HepG2 (cell line): Measurements from ENCODE around the gene FBXL13. TPM values are rescaled to one million over a fixed set of nuclear protein-coding genes. Genes with fewer than 3 reads are reported as not detected.

ENCODE experiments used
- FOSL1 ChIP-seq: sonication (generic); formaldehyde crosslinking; IDR thresholded peaks from 2 replicates; pipeline ENCODE4 v1.9.0; 2021; ENCODE audit warnings: missing genetic modification reagents, borderline replicate concordance
- MLLT10 ChIP-seq: sonication (generic); formaldehyde crosslinking; IDR thresholded peaks from 2 replicates; pipeline ENCODE4 v1.4.0; 2020; ENCODE audit warnings: missing genetic modification reagents
- NR3C1 ChIP-seq: sonication (generic); formaldehyde crosslinking; IDR thresholded peaks from 2 replicates; pipeline ENCODE4 v1.4.0; 2020; ENCODE audit warnings: missing genetic modification reagents
- PHF21A ChIP-seq: sonication (generic); formaldehyde crosslinking; IDR thresholded peaks from 2 replicates; pipeline ENCODE4 v1.5.0; 2020; ENCODE audit warnings: mild to moderate bottlenecking, missing genetic modification reagents
- SETDB1 ChIP-seq: sonication (generic); formaldehyde crosslinking; IDR thresholded peaks from 2 replicates; pipeline ENCODE4 v1.5.1; 2020; ENCODE audit warnings: missing genetic modification reagents, mild to moderate bottlenecking, borderline replicate concordance
- ZBTB7B ChIP-seq: sonication (generic); formaldehyde crosslinking; IDR thresholded peaks from 2 replicates; pipeline ENCODE4 v1.4.0; 2020; ENCODE audit warnings: missing genetic modification reagents
- ZNF703 ChIP-seq: sonication (generic); formaldehyde crosslinking; IDR thresholded peaks from 2 replicates; pipeline ENCODE4 v1.5.1; 2020; ENCODE audit warnings: missing genetic modification reagents, mild to moderate bottlenecking, moderate library complexity, borderline replicate concordance
- ZNF784 ChIP-seq: sonication (generic); formaldehyde crosslinking; IDR thresholded peaks from 2 replicates; pipeline ENCODE4 v1.5.1; 2020; ENCODE audit warnings: missing genetic modification reagents, mild to moderate bottlenecking, borderline replicate concordance
- ZNF792 ChIP-seq: IDR thresholded peaks from 2 replicates; pipeline ENCODE4 v1.6.1; 2016
- polyA plus RNA-seq, 8 experiments: library from polyadenylated mRNA; depleted of rRNA in 3 of 8; stranded (reverse) in 7 of 8; unstranded in 1 of 8; fragments of >200 nt; fragmentation: Illumina TruSeq in 4 of 8; extraction: Trizol in 4 of 8; gene quantifications; 2 replicates each; pipeline versions ENCODE4 v1.2.1 to v1.2.3, GENCODE V29; 2011 to 2016; ENCODE audit warnings: low read depth in 4 of 8, missing spikeins in 1 of 8, mixed read lengths in 1 of 8; ENCODE audit not compliant: insufficient read depth in 1 of 8
- total RNA-seq, 5 experiments: library from RNA; depleted of rRNA; stranded (reverse); fragments of >200 nt; fragmentation: Illumina TruSeq; extraction: Trizol; gene quantifications; 2 replicates each; pipeline ENCODE4 v1.2.3, GENCODE V29; 2016; ENCODE audit warnings: low read depth in 1 of 5
- TF ChIP-seq, protein P1 (sequence below): fragments of 450-650 bp; IDR thresholded peaks from 2 replicates; pipeline ENCODE4 v1.6.1; 2017; ENCODE audit warnings: mild to moderate bottlenecking
- TF ChIP-seq, protein P2 (sequence below): sonication (generic); formaldehyde crosslinking; IDR thresholded peaks from 2 replicates; pipeline ENCODE4 v1.8.1; 2023; ENCODE audit warnings: missing genetic modification reagents, inconsistent platforms, borderline replicate concordance
- TF ChIP-seq, protein P3 (sequence below): sonication (generic); formaldehyde crosslinking; IDR thresholded peaks from 2 replicates; pipeline ENCODE4 v1.4.0; 2020; ENCODE audit warnings: missing genetic modification reagents
- TF ChIP-seq, protein P4 (sequence below): IDR thresholded peaks from 2 replicates; pipeline ENCODE4 v1.4.0; 2020; ENCODE audit warnings: mild to moderate bottlenecking, missing genetic modification reagents
- TF ChIP-seq, protein P5 (sequence below): sonication (generic); formaldehyde crosslinking; IDR thresholded peaks from 2 replicates; pipeline ENCODE4; 2020; ENCODE audit warnings: missing genetic modification reagents, mild to moderate bottlenecking, borderline replicate concordance

The FBXL13 gene
- total and polyA plus RNA-seq, 2 of the 13 experiments (the other 11 are each of a cell fraction or from before 2014, with no cell fraction given), result 0.24 to 0.77 TPM

- TF ChIP-seq, protein P1, sequence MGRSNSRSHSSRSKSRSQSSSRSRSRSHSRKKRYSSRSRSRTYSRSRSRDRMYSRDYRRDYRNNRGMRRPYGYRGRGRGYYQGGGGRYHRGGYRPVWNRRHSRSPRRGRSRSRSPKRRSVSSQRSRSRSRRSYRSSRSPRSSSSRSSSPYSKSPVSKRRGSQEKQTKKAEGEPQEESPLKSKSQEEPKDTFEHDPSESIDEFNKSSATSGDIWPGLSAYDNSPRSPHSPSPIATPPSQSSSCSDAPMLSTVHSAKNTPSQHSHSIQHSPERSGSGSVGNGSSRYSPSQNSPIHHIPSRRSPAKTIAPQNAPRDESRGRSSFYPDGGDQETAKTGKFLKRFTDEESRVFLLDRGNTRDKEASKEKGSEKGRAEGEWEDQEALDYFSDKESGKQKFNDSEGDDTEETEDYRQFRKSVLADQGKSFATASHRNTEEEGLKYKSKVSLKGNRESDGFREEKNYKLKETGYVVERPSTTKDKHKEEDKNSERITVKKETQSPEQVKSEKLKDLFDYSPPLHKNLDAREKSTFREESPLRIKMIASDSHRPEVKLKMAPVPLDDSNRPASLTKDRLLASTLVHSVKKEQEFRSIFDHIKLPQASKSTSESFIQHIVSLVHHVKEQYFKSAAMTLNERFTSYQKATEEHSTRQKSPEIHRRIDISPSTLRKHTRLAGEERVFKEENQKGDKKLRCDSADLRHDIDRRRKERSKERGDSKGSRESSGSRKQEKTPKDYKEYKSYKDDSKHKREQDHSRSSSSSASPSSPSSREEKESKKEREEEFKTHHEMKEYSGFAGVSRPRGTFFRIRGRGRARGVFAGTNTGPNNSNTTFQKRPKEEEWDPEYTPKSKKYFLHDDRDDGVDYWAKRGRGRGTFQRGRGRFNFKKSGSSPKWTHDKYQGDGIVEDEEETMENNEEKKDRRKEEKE, result no peak
- TF ChIP-seq SETDB1 (CRISPR knock-in tag) (no peak), ZNF784 (CRISPR knock-in tag) (no peak), FOSL1 (no peak), ZNF792 (CRISPR knock-in tag) (no peak), PHF21A (CRISPR knock-in tag) (no peak), ZNF703 (CRISPR knock-in tag) (no peak), NR3C1 (CRISPR knock-in tag) (no peak), MLLT10 (CRISPR knock-in tag) (no peak), ZBTB7B (CRISPR knock-in tag) (no peak)
- TF ChIP-seq, protein P2, sequence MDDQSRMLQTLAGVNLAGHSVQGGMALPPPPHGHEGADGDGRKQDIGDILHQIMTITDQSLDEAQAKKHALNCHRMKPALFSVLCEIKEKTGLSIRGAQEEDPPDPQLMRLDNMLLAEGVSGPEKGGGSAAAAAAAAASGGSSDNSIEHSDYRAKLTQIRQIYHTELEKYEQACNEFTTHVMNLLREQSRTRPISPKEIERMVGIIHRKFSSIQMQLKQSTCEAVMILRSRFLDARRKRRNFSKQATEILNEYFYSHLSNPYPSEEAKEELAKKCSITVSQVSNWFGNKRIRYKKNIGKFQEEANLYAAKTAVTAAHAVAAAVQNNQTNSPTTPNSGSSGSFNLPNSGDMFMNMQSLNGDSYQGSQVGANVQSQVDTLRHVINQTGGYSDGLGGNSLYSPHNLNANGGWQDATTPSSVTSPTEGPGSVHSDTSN, result no peak
- TF ChIP-seq, protein P3, sequence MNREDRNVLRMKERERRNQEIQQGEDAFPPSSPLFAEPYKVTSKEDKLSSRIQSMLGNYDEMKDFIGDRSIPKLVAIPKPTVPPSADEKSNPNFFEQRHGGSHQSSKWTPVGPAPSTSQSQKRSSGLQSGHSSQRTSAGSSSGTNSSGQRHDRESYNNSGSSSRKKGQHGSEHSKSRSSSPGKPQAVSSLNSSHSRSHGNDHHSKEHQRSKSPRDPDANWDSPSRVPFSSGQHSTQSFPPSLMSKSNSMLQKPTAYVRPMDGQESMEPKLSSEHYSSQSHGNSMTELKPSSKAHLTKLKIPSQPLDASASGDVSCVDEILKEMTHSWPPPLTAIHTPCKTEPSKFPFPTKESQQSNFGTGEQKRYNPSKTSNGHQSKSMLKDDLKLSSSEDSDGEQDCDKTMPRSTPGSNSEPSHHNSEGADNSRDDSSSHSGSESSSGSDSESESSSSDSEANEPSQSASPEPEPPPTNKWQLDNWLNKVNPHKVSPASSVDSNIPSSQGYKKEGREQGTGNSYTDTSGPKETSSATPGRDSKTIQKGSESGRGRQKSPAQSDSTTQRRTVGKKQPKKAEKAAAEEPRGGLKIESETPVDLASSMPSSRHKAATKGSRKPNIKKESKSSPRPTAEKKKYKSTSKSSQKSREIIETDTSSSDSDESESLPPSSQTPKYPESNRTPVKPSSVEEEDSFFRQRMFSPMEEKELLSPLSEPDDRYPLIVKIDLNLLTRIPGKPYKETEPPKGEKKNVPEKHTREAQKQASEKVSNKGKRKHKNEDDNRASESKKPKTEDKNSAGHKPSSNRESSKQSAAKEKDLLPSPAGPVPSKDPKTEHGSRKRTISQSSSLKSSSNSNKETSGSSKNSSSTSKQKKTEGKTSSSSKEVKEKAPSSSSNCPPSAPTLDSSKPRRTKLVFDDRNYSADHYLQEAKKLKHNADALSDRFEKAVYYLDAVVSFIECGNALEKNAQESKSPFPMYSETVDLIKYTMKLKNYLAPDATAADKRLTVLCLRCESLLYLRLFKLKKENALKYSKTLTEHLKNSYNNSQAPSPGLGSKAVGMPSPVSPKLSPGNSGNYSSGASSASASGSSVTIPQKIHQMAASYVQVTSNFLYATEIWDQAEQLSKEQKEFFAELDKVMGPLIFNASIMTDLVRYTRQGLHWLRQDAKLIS, result no peak
- TF ChIP-seq, protein P4, sequence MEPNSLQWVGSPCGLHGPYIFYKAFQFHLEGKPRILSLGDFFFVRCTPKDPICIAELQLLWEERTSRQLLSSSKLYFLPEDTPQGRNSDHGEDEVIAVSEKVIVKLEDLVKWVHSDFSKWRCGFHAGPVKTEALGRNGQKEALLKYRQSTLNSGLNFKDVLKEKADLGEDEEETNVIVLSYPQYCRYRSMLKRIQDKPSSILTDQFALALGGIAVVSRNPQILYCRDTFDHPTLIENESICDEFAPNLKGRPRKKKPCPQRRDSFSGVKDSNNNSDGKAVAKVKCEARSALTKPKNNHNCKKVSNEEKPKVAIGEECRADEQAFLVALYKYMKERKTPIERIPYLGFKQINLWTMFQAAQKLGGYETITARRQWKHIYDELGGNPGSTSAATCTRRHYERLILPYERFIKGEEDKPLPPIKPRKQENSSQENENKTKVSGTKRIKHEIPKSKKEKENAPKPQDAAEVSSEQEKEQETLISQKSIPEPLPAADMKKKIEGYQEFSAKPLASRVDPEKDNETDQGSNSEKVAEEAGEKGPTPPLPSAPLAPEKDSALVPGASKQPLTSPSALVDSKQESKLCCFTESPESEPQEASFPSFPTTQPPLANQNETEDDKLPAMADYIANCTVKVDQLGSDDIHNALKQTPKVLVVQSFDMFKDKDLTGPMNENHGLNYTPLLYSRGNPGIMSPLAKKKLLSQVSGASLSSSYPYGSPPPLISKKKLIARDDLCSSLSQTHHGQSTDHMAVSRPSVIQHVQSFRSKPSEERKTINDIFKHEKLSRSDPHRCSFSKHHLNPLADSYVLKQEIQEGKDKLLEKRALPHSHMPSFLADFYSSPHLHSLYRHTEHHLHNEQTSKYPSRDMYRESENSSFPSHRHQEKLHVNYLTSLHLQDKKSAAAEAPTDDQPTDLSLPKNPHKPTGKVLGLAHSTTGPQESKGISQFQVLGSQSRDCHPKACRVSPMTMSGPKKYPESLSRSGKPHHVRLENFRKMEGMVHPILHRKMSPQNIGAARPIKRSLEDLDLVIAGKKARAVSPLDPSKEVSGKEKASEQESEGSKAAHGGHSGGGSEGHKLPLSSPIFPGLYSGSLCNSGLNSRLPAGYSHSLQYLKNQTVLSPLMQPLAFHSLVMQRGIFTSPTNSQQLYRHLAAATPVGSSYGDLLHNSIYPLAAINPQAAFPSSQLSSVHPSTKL, result peak; percentile 66
- TF ChIP-seq, protein P5, sequence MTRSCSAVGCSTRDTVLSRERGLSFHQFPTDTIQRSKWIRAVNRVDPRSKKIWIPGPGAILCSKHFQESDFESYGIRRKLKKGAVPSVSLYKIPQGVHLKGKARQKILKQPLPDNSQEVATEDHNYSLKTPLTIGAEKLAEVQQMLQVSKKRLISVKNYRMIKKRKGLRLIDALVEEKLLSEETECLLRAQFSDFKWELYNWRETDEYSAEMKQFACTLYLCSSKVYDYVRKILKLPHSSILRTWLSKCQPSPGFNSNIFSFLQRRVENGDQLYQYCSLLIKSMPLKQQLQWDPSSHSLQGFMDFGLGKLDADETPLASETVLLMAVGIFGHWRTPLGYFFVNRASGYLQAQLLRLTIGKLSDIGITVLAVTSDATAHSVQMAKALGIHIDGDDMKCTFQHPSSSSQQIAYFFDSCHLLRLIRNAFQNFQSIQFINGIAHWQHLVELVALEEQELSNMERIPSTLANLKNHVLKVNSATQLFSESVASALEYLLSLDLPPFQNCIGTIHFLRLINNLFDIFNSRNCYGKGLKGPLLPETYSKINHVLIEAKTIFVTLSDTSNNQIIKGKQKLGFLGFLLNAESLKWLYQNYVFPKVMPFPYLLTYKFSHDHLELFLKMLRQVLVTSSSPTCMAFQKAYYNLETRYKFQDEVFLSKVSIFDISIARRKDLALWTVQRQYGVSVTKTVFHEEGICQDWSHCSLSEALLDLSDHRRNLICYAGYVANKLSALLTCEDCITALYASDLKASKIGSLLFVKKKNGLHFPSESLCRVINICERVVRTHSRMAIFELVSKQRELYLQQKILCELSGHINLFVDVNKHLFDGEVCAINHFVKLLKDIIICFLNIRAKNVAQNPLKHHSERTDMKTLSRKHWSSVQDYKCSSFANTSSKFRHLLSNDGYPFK (CRISPR knock-in tag), result no peak
Observed at GRCh38 chr7:102869195-102869594, 205.4 kb downstream of the FBXL13 start (continued).
